Fibroblast of lung (primary cell): ENCODE data around the gene CATSPERE. TPM values are rescaled to one million over a fixed set of nuclear protein-coding genes. Genes with fewer than 3 reads are reported as not detected.

ENCODE experiments used
- DNase-seq, 2 donors: peaks; one replicate each; pipeline versions ENCODE4 v3.0.0 to v3.0.0-alpha.2; 2010; ENCODE audit warnings: low read depth in 2 of 2
- H2AFZ ChIP-seq: 2 replicates; pipeline ENCODE4 v1.5.1; 2012; ENCODE audit warnings: low read length, control low read depth, inconsistent platforms
- H3K27ac ChIP-seq: 2 replicates; pipeline ENCODE4 v1.5.1; 2011; ENCODE audit warnings: low read length, control low read depth; ENCODE audit not compliant: insufficient read depth
- H3K27me3 ChIP-seq: 2 replicates; pipeline ENCODE4 v1.5.1; 2011; ENCODE audit warnings: mild to moderate bottlenecking, low read length; ENCODE audit not compliant: control insufficient read depth, insufficient read depth
- H3K36me3 ChIP-seq: 2 replicates; pipeline ENCODE4 v1.5.1; 2011; ENCODE audit warnings: low read length; ENCODE audit not compliant: control insufficient read depth, insufficient read depth
- H3K4me1 ChIP-seq: 2 replicates; pipeline ENCODE4 v1.5.1; 2011; ENCODE audit warnings: low read length; ENCODE audit not compliant: control insufficient read depth, insufficient read depth; ENCODE audit errors: extremely low read depth
- H3K4me2 ChIP-seq: 2 replicates; pipeline ENCODE4 v1.5.1; 2011; ENCODE audit warnings: low read length, control low read depth; ENCODE audit not compliant: insufficient read depth; ENCODE audit errors: extremely low read depth
- H3K4me3 ChIP-seq, 4 experiments: fragments of 200-600 bp in 1 of 4; sonication (generic) in 1 of 4; replicated peaks in 1 of 4; 2 replicates each; pipeline ENCODE4 v1.5.1; 2011 to 2016; ENCODE audit warnings: low read length in 4 of 4, low read depth in 3 of 4, mild to moderate bottlenecking in 3 of 4, control low read depth in 2 of 4, inconsistent platforms in 1 of 4, mixed read lengths in 1 of 4; ENCODE audit not compliant: insufficient read depth in 1 of 4; ENCODE audit errors: control extremely low read depth in 1 of 4
- H3K79me2 ChIP-seq: 2 replicates; pipeline ENCODE4 v1.5.1; 2012; ENCODE audit warnings: mild to moderate bottlenecking, low read length, inconsistent platforms; ENCODE audit not compliant: control insufficient read depth, insufficient read depth
- H3K9ac ChIP-seq: 2 replicates; pipeline ENCODE4 v1.5.1; 2011; ENCODE audit warnings: mild to moderate bottlenecking, low read length, control low read depth; ENCODE audit not compliant: insufficient read depth
- H3K9me3 ChIP-seq: 2 replicates; pipeline ENCODE4 v1.5.1; 2012; ENCODE audit warnings: low read depth, low read length; ENCODE audit not compliant: control insufficient read depth, insufficient read depth
- H4K20me1 ChIP-seq: 2 replicates; pipeline ENCODE4 v1.5.1; 2011; ENCODE audit warnings: low read length; ENCODE audit not compliant: control insufficient read depth, insufficient read depth; ENCODE audit errors: extremely low read depth
- EZH2 ChIP-seq: IDR thresholded peaks from 2 replicates; pipeline ENCODE4 v1.5.1; 2012; ENCODE audit warnings: low read length, control low read depth, mild to moderate bottlenecking; ENCODE audit errors: missing control alignments
- polyA plus RNA-seq, 2 donors: library from polyadenylated mRNA; depleted of rRNA in 1 of 2; stranded (reverse) in 1 of 2; unstranded in 1 of 2; fragments of >200 nt; gene quantifications; 2 replicates each; pipeline ENCODE4 v1.2.1, GENCODE V29; 2011 to 2012; ENCODE audit warnings: missing spikeins in 1 of 2
- total RNA-seq: library from RNA; depleted of rRNA; stranded (reverse); fragments of >200 nt; gene quantifications from 2 replicates; pipeline ENCODE4 v1.2.1, GENCODE V29; 2014
- TF ChIP-seq, protein P1 (sequence below), 2 donors: IDR thresholded peaks in 1 of 2; conservative IDR thresholded peaks in 1 of 2; 1 replicate in 1 of 2; 2 replicates in 1 of 2; pipeline ENCODE4 v1.5.1; 2011 to 2012; ENCODE audit warnings: low read length in 2 of 2, control low read depth in 1 of 2, inconsistent platforms in 1 of 2, low read depth in 1 of 2, mild to moderate bottlenecking in 1 of 2

CATSPERE gene
- total and polyA plus RNA-seq, 2 donors (not counting 1 experiment from before 2014, with no cell fraction given), result 0.59 to 0.99 TPM

- H3K4me1 ChIP-seq, result no peaks in the 10 kb centered on the region
- peaks cover 7% of the 10 kb centered on the region for H3K36me3 ChIP-seq
- H3K27me3 ChIP-seq, result no peaks in the 10 kb centered on the region
- no peaks in the 10 kb centered on the region for H3K9me3 ChIP-seq
- no peak overlapping the region for H3K9ac ChIP-seq
- no peak overlapping the region for H3K4me3 ChIP-seq
- H3K27ac ChIP-seq, result no peak overlapping the region
- H3K4me2 ChIP-seq, result no peak overlapping the region
- no peaks in the 10 kb centered on the region for H4K20me1 ChIP-seq
- H3K79me2 ChIP-seq, result no peaks in the 10 kb centered on the region
- no peak for DNase-seq
- no peak overlapping the region for H2AFZ ChIP-seq
- TF ChIP-seq, protein P1, sequence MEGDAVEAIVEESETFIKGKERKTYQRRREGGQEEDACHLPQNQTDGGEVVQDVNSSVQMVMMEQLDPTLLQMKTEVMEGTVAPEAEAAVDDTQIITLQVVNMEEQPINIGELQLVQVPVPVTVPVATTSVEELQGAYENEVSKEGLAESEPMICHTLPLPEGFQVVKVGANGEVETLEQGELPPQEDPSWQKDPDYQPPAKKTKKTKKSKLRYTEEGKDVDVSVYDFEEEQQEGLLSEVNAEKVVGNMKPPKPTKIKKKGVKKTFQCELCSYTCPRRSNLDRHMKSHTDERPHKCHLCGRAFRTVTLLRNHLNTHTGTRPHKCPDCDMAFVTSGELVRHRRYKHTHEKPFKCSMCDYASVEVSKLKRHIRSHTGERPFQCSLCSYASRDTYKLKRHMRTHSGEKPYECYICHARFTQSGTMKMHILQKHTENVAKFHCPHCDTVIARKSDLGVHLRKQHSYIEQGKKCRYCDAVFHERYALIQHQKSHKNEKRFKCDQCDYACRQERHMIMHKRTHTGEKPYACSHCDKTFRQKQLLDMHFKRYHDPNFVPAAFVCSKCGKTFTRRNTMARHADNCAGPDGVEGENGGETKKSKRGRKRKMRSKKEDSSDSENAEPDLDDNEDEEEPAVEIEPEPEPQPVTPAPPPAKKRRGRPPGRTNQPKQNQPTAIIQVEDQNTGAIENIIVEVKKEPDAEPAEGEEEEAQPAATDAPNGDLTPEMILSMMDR (conservative IDR thresholded peaks at IDR 0.05 in 1 of 2, IDR thresholded peaks at IDR 0.05 in 1 of 2; ENCODE audit: low read depth in 1 of 2, low read length in 2 of 2), result no peak
- TF ChIP-seq EZH2, result no peak
These were observed 36.3 kb upstream of the CATSPERE start for GRCh38 chr1:244424649-244425334.

GRCh38 chr1:244427647-244428046 is 33.4 kb upstream of the CATSPERE start:
- no peak overlapping the region for H2AFZ ChIP-seq
- no peaks in the 10 kb centered on the region for H3K9me3 ChIP-seq
- H3K4me2 ChIP-seq, result no peak overlapping the region
- H4K20me1 ChIP-seq, result no peaks in the 10 kb centered on the region
- H3K36me3 ChIP-seq, result no peaks in the 10 kb centered on the region
- H3K27me3 ChIP-seq, result no peaks in the 10 kb centered on the region
- no peak for DNase-seq
- H3K27ac ChIP-seq, result no peak overlapping the region
- no peak overlapping the region for H3K9ac ChIP-seq
- H3K79me2 ChIP-seq, result no peaks in the 10 kb centered on the region
- no peaks in the 10 kb centered on the region for H3K4me1 ChIP-seq
- H3K4me3 ChIP-seq, result no peak overlapping the region
- no peak for TF ChIP-seq EZH2
- TF ChIP-seq, protein P1 (conservative IDR thresholded peaks at IDR 0.05 in 1 of 2, IDR thresholded peaks at IDR 0.05 in 1 of 2; ENCODE audit: low read depth in 1 of 2, low read length in 2 of 2), result no peak

GRCh38 chr1:244429818-244430217 is 31.3 kb upstream of the CATSPERE start:
- Histone ChIP-seq H3K27ac (no peak overlapping the region), H3K9ac (no peak overlapping the region), H2AFZ (no peak overlapping the region), H3K4me2 (no peak overlapping the region), H3K36me3 (peaks cover 1% of the 10 kb centered on the region), H3K9me3 (no peaks in the 10 kb centered on the region), H4K20me1 (no peaks in the 10 kb centered on the region), H3K4me3 (no peak overlapping the region), H3K79me2 (no peaks in the 10 kb centered on the region), H3K4me1 (no peaks in the 10 kb centered on the region), H3K27me3 (no peaks in the 10 kb centered on the region)
- TF ChIP-seq, protein P1 (conservative IDR thresholded peaks at IDR 0.05 in 1 of 2, IDR thresholded peaks at IDR 0.05 in 1 of 2; ENCODE audit: low read depth in 1 of 2, low read length in 2 of 2), result no peak
- TF ChIP-seq EZH2, result no peak
- DNase-seq, result no peak
